ENCODE measurements around the gene THUMPD2. TPM values are rescaled to one million over a fixed set of nuclear protein-coding genes. Genes with fewer than 3 reads are reported as not detected.

THUMPD2 gene
- total RNA-seq, 2 donors from 2014 or later, result 7.0 to 18.8 TPM

DNA sequence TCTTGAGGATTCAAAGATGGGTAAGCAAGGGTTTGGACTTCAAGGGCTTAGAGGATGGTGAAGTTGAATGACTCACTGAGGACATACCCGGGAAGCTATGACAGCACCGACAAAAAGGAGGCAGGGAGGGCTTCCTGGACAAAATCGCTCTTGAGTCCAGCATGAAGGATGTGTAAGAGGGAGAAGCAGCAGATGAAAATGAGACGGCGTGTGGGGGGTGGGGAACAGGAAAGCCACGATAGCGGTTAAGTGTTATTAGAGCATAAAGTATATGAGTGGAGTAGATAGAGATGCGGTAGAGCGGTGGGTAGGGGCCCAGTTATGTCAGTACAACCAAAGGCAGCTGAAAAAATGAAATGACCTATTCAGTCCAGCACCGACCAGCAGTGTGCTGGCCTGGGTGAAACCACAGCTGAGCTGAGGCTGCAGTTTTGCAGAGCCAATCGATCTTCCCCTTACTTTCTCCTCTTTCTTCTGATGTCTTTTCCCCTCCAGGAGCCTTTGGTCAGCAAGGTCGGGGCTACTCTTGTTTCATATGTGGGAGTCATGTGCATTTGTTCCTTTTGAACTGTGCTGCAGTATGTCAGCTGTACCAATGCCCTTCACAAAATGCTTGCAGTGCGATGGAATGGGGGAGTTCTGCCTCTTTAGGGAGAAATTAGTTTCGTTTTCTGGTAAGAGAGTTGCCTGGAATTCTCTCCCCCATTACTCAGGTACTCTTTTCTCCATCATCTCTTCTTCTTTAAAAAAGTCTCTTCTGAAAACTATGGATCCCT is 2.0 kb upstream of the THUMPD2 start:
- H3K27ac ChIP-seq, result no peak overlapping the region
- no peak for TF ChIP-seq POLR2A (IDR thresholded peaks at IDR 0.05)
- TF ChIP-seq, protein P1, sequence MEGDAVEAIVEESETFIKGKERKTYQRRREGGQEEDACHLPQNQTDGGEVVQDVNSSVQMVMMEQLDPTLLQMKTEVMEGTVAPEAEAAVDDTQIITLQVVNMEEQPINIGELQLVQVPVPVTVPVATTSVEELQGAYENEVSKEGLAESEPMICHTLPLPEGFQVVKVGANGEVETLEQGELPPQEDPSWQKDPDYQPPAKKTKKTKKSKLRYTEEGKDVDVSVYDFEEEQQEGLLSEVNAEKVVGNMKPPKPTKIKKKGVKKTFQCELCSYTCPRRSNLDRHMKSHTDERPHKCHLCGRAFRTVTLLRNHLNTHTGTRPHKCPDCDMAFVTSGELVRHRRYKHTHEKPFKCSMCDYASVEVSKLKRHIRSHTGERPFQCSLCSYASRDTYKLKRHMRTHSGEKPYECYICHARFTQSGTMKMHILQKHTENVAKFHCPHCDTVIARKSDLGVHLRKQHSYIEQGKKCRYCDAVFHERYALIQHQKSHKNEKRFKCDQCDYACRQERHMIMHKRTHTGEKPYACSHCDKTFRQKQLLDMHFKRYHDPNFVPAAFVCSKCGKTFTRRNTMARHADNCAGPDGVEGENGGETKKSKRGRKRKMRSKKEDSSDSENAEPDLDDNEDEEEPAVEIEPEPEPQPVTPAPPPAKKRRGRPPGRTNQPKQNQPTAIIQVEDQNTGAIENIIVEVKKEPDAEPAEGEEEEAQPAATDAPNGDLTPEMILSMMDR (IDR thresholded peaks at IDR 0.05), result no peak
- peaks cover 25% of the 10 kb centered on the region for H3K4me1 ChIP-seq
- 54 to 70% methylated on average over 14 of the region's 14 CpGs for WGBS, 2 donors
- H3K27me3 ChIP-seq, result no peaks in the 10 kb centered on the region
- no peaks in the 10 kb centered on the region for H3K9me3 ChIP-seq
- ATAC-seq, result no peak
- DNase-seq, result no peak
- H3K4me3 ChIP-seq, result no peak overlapping the region
- H3K36me3 ChIP-seq (replicated peaks in 1 of 2; ENCODE audit: insufficient read depth in 1 of 2, low read depth in 2 of 2), result no peaks in the 10 kb centered on the region
- intact Hi-C loops (cut with DNase I), result no loop called here

DNA sequence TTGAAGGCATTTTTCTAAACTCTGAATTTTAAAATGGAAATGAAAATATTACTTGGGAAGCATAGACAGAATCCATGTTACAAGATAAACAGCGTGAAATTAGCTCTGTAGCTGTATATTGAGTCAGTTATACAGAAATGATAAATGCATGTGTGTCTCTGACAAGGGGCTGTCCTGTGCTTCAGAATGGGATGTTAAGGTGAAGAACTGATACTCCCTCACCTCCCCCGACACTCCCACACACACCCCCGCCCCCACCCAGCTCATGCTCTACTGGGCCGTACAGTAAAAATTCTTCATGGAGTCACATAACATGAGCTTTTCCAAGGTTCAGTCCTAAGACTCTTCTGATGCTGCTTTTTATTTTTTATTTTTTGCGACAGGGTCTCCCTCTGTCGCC is 869 bp upstream of the THUMPD2 start:
- DNase-seq (no peak), ATAC-seq (no peak)
- Histone ChIP-seq H3K27ac (peak overlapping the region in 1 of 4 donors; percentile 81), H3K4me1 (peaks cover 25% of the 10 kb centered on the region), H3K4me3 (no peak overlapping the region), H3K9me3 (no peaks in the 10 kb centered on the region), H3K27me3 (no peaks in the 10 kb centered on the region), H3K36me3 (replicated peaks in 1 of 2; ENCODE audit: insufficient read depth in 1 of 2, low read depth in 2 of 2) (no peaks in the 10 kb centered on the region)
- no peak for TF ChIP-seq POLR2A (IDR thresholded peaks at IDR 0.05)
- intact Hi-C loops (cut with DNase I), result no loop called here
- 89% methylated on average over 6 of the region's 6 CpGs for WGBS, 2 donors

DNA sequence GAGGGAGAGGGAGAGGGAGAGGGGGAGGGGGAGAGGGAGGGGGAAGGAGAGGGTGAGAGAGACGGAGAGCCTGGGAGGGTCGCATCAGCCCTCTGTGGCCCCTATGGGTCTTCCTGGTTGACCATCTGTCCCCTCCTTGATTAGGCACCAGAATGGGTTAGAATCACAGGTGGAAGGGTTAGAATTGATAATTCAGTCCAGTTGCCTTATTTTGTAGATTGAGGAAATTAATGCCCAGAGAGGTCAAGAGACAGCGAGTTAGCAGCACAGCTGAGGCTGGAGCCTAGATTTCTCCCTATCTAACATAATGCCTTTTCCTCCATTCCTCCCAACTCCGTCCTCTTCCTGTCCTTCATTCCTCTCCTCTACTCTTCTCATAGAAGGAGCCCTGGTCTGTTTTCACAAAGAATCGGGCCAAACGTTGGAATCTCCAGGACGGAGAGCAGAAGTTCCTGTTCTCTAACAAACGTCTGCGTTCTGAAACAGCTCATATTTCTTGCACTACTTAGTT is 338 bp upstream of the THUMPD2 start:
- Histone ChIP-seq H3K4me1 (peaks cover 27% of the 10 kb centered on the region), H3K27me3 (no peaks in the 10 kb centered on the region), H3K27ac (peak overlapping the region; percentile 76 to 85 (median 83)), H3K36me3 (replicated peaks in 1 of 2; ENCODE audit: insufficient read depth in 1 of 2, low read depth in 2 of 2) (no peaks in the 10 kb centered on the region), H3K9me3 (no peaks in the 10 kb centered on the region), H3K4me3 (peak overlapping the region; percentile 29 to 61)
- 10 to 16% methylated on average over 8 to 9 of the region's 9 CpGs for WGBS, 2 donors
- intact Hi-C loops (cut with DNase I), result no loop called here
- ATAC-seq, result no peak
- no peak for DNase-seq
- no peak for TF ChIP-seq POLR2A (IDR thresholded peaks at IDR 0.05)
- TF ChIP-seq, protein P1 (IDR thresholded peaks at IDR 0.05), result no peak

DNA sequence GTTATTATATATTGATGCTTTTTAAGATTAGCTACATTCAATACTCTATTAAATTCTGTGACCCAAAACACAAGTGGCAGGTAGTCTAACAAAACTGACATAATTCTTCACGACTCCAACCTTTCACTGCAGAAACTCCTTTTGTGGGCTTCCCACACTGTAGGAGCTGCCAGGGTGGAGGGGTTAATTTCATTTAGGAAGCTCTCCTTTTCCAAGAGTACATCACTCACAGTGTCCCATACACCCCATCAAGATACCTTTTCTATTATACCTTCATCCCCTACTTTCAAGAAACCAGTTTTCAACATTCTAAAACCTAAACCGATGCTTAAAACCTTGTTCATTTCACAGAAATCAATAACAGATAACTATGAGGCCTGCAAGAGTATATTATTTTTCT is 825 bp downstream of the THUMPD2 start:
- peak overlapping the region in 3 of 4 donors; percentile 76 to 85 (median 81) for H3K27ac ChIP-seq
- intact Hi-C loops (cut with DNase I), result no loop called here
- no peaks in the 10 kb centered on the region for H3K36me3 ChIP-seq (replicated peaks in 1 of 2; ENCODE audit: insufficient read depth in 1 of 2, low read depth in 2 of 2)
- H3K4me1 ChIP-seq, result peaks cover 27% of the 10 kb centered on the region
- TF ChIP-seq POLR2A (IDR thresholded peaks at IDR 0.05), result no peak
- TF ChIP-seq, protein P1 (IDR thresholded peaks at IDR 0.05), result no peak
- no peaks in the 10 kb centered on the region for H3K9me3 ChIP-seq
- 0 to 3% methylated on average over 2 of the region's 2 CpGs for WGBS, 2 donors
- no peaks in the 10 kb centered on the region for H3K27me3 ChIP-seq
- H3K4me3 ChIP-seq, result peak overlapping the region; percentile 29 to 61
- ATAC-seq (no peak), DNase-seq (no peak)

DNA sequence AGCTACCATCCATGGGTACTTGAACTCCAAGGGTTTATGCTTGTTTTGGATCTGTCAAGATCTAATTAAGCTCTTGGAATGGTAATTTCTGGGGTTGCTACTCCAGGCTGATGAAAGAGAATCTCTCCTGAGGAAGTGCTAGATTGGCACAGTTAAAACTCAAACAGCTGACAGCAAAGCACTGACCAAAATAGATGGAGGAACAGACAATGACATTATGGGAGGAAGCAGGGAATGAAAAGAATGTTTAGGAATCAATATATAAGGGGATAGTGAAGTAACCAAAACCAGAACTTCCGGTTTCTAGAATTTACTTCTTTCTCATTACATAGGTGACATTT is 6.3 kb downstream of the THUMPD2 start:
- H3K9me3 ChIP-seq, result no peaks in the 10 kb centered on the region
- intact Hi-C loops (cut with DNase I), result no loop called here
- DNase-seq (no peak), ATAC-seq (no peak)
- H3K27ac ChIP-seq, result no peak overlapping the region
- H3K4me1 ChIP-seq, result peaks cover 28% of the 10 kb centered on the region
- H3K4me3 ChIP-seq, result no peak overlapping the region
- H3K36me3 ChIP-seq (replicated peaks in 1 of 2; ENCODE audit: insufficient read depth in 1 of 2, low read depth in 2 of 2), result peaks cover 0 to 2% of the 10 kb centered on the region in 2 donors
- no peaks in the 10 kb centered on the region for H3K27me3 ChIP-seq
- WGBS, 2 donors, result 77 to 84% methylated on average over 1 of the region's 1 CpG
- no peak for TF ChIP-seq POLR2A (IDR thresholded peaks at IDR 0.05)
- TF ChIP-seq, protein P1 (IDR thresholded peaks at IDR 0.05), result no peak

Measured in body of pancreas (tissue), 4 donors.